HT-29 (cell line): ENCODE measurements around the gene HOGA1. TPM values are rescaled to one million over a fixed set of nuclear protein-coding genes. Genes with fewer than 3 reads are reported as not detected.

Source experiments
- DNase-seq: peaks from one replicate; pipeline ENCODE4 v3.0.0-alpha.2; 2015; ENCODE audit warnings: low spot score
- total RNA-seq: library from RNA; depleted of rRNA; stranded (reverse); fragments of >200 nt; shearing (Covaris generic); gene quantifications from 2 replicates; pipeline ENCODE4 v1.2.3, GENCODE V29; 2014; rRNA removed

Gene HOGA1
- 0.26 and 0.36 TPM in 2 replicates for total RNA-seq

- DNase-seq = peak; percentile 58
Measured at GRCh38 chr10:97584060-97584797, at the start of gene HOGA1. Gene HOGA1 (plus strand): TSS chr10:97584389. CDS start chr10:97584704, 315 bp downstream.

GRCh38 chr10:97534746-97535367 lies 49.3 kb upstream of the HOGA1 start:
- DNase-seq = peak; percentile 60

- no peak for DNase-seq
Measured at GRCh38 chr10:97537186-97537869, 46.9 kb upstream of the HOGA1 start.

- DNase-seq = no peak
Measured at GRCh38 chr10:97538411-97538810, 45.8 kb upstream of the HOGA1 start.

GRCh38 chr10:97538839-97539238 lies 45.4 kb upstream of the HOGA1 start:
- DNase-seq = no peak

- no peak for DNase-seq
Measured at GRCh38 chr10:97539523-97540200, 44.5 kb upstream of the HOGA1 start.

GRCh38 chr10:97540669-97541500 lies 43.3 kb upstream of the HOGA1 start:
- no peak for DNase-seq

- DNase-seq = peak; percentile 86
Measured at GRCh38 chr10:97542169-97543024, 41.8 kb upstream of the HOGA1 start.

- DNase-seq = peak; percentile 88
Measured at GRCh38 chr10:97543025-97543546, 41.1 kb upstream of the HOGA1 start.

- DNase-seq = no peak
Measured at GRCh38 chr10:97546456-97547270, 37.5 kb upstream of the HOGA1 start.

- DNase-seq = no peak
Measured at GRCh38 chr10:97547271-97547600, 37.0 kb upstream of the HOGA1 start.

- DNase-seq = no peak
Measured at GRCh38 chr10:97547962-97548361, 36.2 kb upstream of the HOGA1 start.

- DNase-seq = no peak
Measured at GRCh38 chr10:97548828-97549455, 35.2 kb upstream of the HOGA1 start.

GRCh38 chr10:97549587-97550322 lies 34.4 kb upstream of the HOGA1 start:
- no peak for DNase-seq

- no peak for DNase-seq
Measured at GRCh38 chr10:97550336-97551149, 33.6 kb upstream of the HOGA1 start.

GRCh38 chr10:97551271-97551670 lies 32.9 kb upstream of the HOGA1 start:
- DNase-seq = no peak

- peak; percentile 82 for DNase-seq
Measured at GRCh38 chr10:97553575-97554031, 30.6 kb upstream of the HOGA1 start.
